ENCODE results near the gene GOLGB1. TPM values are rescaled to one million over a fixed set of nuclear protein-coding genes. Genes with fewer than 3 reads are reported as not detected.
"Not testable (repeated sequence)": the region's sequence is repeated elsewhere in the genome, so short reads cannot be mapped to it uniquely, and the experiment has no call there.

GOLGB1 gene
- total RNA-seq, 2 experiments from 2014 or later = 18.2 to 19.7 TPM

GRCh38 chr3:121705541-121705940, 44.0 kb downstream of the GOLGB1 start:
- H3K27me3 Mint-ChIP-seq (ENCODE audit: low read depth) = no peaks in the 10 kb centered on the region
- no peak overlapping the region for H3K4me3 Mint-ChIP-seq
- peaks cover 18% of the 10 kb centered on the region for H3K36me3 Mint-ChIP-seq (ENCODE audit: low read depth)
- H3K9me3 Mint-ChIP-seq = no peaks in the 10 kb centered on the region
- no peaks in the 10 kb centered on the region for H3K4me1 Mint-ChIP-seq (ENCODE audit: low read depth)
- DNase-seq = no peak
- no peak overlapping the region for H3K27ac Mint-ChIP-seq
- CTCF ChIA-PET = interaction anchor here (0.7 kb wide), 1 partner anchor 11 kb away, joined by 3 read pairs; no protein-coding TSS in a partner anchor
- intact Hi-C loops (cut with micrococcal nuclease) = no loop called here

DNA sequence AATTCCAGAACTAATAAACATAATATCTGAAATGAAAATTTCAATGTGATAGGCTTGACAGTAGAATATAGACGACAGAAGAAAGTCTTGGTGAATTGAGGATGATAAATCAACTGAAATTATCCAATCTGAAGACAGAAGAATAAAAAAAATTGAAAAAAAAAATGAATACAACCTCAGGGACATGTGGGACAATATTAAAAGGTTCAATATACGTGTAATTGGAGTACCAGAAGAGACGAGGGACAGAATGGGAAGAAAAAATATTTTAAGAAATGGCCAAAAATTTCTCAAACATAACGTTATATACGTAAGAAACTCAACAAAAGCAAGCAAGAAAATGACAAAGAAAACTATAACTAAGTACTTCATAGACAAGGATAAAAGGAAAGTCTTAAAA, 45.6 kb downstream of the GOLGB1 start:
- Mint-ChIP-seq H3K4me3 (no peak overlapping the region), H3K9me3 (no peaks in the 10 kb centered on the region), H3K36me3 (ENCODE audit: low read depth) (peaks cover 16% of the 10 kb centered on the region), H3K4me1 (ENCODE audit: low read depth) (no peaks in the 10 kb centered on the region), H3K27me3 (ENCODE audit: low read depth) (no peaks in the 10 kb centered on the region), H3K27ac (no peak overlapping the region)
- intact Hi-C loops (cut with micrococcal nuclease) = no loop called here
- CTCF ChIA-PET = no interaction called here
- no peak for DNase-seq

DNA sequence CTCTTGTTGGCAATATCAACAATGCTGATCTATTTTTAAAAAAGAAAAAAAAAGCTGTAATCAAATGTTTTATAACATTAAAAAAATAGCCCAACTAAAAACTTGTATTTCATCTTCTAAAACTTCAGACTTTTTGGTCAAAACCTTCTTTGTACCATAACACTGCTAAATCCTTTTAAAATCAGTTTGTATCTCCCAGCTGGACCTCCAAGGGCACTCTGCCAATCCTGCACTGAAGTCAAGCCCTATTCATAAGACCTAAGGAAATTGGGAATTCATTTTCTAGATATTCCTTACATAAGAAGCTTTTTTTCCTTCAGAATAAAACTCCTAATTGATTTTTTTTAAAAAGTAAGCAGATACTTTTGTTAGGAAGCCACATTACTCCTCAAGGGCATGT, 50.6 kb downstream of the GOLGB1 start:
- Mint-ChIP-seq H3K4me1 (ENCODE audit: low read depth) (no peaks in the 10 kb centered on the region), H3K9me3 (no peaks in the 10 kb centered on the region), H3K4me3 (no peak overlapping the region), H3K27ac (no peak overlapping the region), H3K36me3 (ENCODE audit: low read depth) (peaks cover 24% of the 10 kb centered on the region), H3K27me3 (ENCODE audit: low read depth) (no peaks in the 10 kb centered on the region)
- CTCF ChIA-PET = interaction anchor here (0.6 kb wide), 2 partner anchors 16 to 685 kb away, joined by 3 read pairs; partner anchors contain the start of gene FAM162A
- intact Hi-C loops (cut with micrococcal nuclease) = no loop called here
- DNase-seq = no peak

GRCh38 chr3:121698476-121698875, 51.1 kb downstream of the GOLGB1 start:
- CTCF ChIA-PET = interaction anchor here (0.6 kb wide), 1 partner anchor 686 kb away, joined by 3 read pairs; the partner anchor contains the start of gene FAM162A

DNA sequence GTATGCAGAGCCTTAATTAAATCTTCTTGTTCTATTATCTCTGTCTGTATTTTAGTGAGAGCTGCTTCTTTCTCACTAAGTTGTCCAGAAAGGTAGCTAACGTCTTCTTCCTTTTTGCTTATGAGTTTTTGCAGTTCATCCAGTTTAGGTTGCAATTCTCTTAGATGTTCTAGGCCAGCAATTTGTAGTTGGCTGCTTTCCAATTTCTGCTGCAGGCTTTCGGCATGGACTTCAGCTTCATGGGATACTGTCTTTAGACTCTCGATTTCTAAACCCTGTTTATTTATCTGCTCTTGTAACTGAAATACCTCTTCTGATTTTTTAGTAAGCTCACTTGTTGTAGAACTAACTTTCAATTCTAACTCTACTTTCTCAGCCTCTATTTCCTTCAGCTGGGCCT, 53.4 kb downstream of the GOLGB1 start:
- Mint-ChIP-seq H3K4me1 (ENCODE audit: low read depth) (peaks cover 2% of the 10 kb centered on the region), H3K27me3 (ENCODE audit: low read depth) (no peaks in the 10 kb centered on the region), H3K4me3 (no peak overlapping the region), H3K36me3 (ENCODE audit: low read depth) (peaks cover 35% of the 10 kb centered on the region), H3K9me3 (no peaks in the 10 kb centered on the region), H3K27ac (no peak overlapping the region)
- intact Hi-C loops (cut with micrococcal nuclease) = no loop called here
- DNase-seq = no peak
- CTCF ChIA-PET = no interaction called here

More at GRCh38 chr3:121698476-121698875, 51.1 kb downstream of the GOLGB1 start:
- Mint-ChIP-seq H3K27ac (no peak overlapping the region), H3K36me3 (ENCODE audit: low read depth) (peaks cover 22% of the 10 kb centered on the region), H3K4me1 (ENCODE audit: low read depth) (no peaks in the 10 kb centered on the region), H3K4me3 (no peak overlapping the region), H3K27me3 (ENCODE audit: low read depth) (no peaks in the 10 kb centered on the region), H3K9me3 (no peaks in the 10 kb centered on the region)
- no peak for DNase-seq
- intact Hi-C loops (cut with micrococcal nuclease) = no loop called here

GRCh38 chr3:121692010-121692699, 57.4 kb downstream of the GOLGB1 start:
- Mint-ChIP-seq H3K36me3 (ENCODE audit: low read depth) (peaks cover 35% of the 10 kb centered on the region), H3K4me3 (no peak overlapping the region), H3K27ac (no peak overlapping the region), H3K9me3 (no peaks in the 10 kb centered on the region), H3K4me1 (ENCODE audit: low read depth) (peaks cover 7% of the 10 kb centered on the region), H3K27me3 (ENCODE audit: low read depth) (no peaks in the 10 kb centered on the region)
- no peak for DNase-seq
- intact Hi-C loops (cut with micrococcal nuclease) = no loop called here
- CTCF ChIA-PET = no interaction called here

- CTCF ChIA-PET = interaction anchor here (0.5 to 1.6 kb wide), 3 partner anchors 9 to 418 kb away, joined by 3 to 6 read pairs (median 4); no protein-coding TSS in a partner anchor
- Mint-ChIP-seq H3K4me1 (ENCODE audit: low read depth) (peaks cover 7% of the 10 kb centered on the region), H3K4me3 (no peak overlapping the region), H3K36me3 (ENCODE audit: low read depth) (peaks cover 43% of the 10 kb centered on the region), H3K27me3 (ENCODE audit: low read depth) (no peaks in the 10 kb centered on the region), H3K27ac (peak overlapping the region; percentile 44), H3K9me3 (peaks cover 4% of the 10 kb centered on the region)
- DNase-seq = no peak
- intact Hi-C loops (cut with micrococcal nuclease) = no loop called here
These were observed 58.6 kb downstream of the GOLGB1 start for GRCh38 chr3:121690777-121691405.

GRCh38 chr3:121688747-121689146, 60.8 kb downstream of the GOLGB1 start:
- H3K27me3 Mint-ChIP-seq (ENCODE audit: low read depth); DNase-seq; intact Hi-C loops (cut with micrococcal nuclease); CTCF ChIA-PET; H3K27ac Mint-ChIP-seq; H3K4me1 Mint-ChIP-seq (ENCODE audit: low read depth); H3K4me3 Mint-ChIP-seq: not testable (repeated sequence)
- H3K36me3 Mint-ChIP-seq (ENCODE audit: low read depth) = peaks cover 56% of the 10 kb centered on the region
- H3K9me3 Mint-ChIP-seq = peaks cover 10% of the 10 kb centered on the region

DNA sequence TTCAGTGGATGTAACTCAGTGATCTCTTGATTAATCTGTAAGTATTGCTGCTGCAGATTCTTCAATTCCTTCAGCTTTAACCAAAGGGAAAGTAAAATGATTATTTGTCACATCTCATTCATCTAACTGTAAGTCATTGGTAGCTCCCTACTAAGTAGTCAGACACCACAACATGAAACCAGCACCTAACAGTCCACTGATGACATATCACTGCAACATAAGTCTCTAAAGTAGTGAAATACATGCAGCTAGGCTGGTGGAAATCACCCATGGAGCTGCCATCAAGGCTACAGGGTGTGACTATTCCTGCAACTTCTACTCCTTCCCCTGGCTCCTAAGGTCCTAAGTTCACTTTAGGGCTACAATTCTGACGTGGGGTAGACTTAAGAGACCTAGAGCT, 67.7 kb downstream of the GOLGB1 start:
- Mint-ChIP-seq H3K27ac (no peak overlapping the region), H3K4me1 (ENCODE audit: low read depth) (no peaks in the 10 kb centered on the region), H3K4me3 (no peak overlapping the region), H3K9me3 (peaks cover 10% of the 10 kb centered on the region), H3K36me3 (ENCODE audit: low read depth) (peaks cover 43% of the 10 kb centered on the region), H3K27me3 (ENCODE audit: low read depth) (no peaks in the 10 kb centered on the region)
- intact Hi-C loops (cut with micrococcal nuclease) = no loop called here
- DNase-seq = peak; percentile 7
- CTCF ChIA-PET = interaction anchor here (0.6 to 1.5 kb wide), 2 partner anchors 9 to 134 kb away, joined by 4 to 7 read pairs; no protein-coding TSS in a partner anchor

DNA sequence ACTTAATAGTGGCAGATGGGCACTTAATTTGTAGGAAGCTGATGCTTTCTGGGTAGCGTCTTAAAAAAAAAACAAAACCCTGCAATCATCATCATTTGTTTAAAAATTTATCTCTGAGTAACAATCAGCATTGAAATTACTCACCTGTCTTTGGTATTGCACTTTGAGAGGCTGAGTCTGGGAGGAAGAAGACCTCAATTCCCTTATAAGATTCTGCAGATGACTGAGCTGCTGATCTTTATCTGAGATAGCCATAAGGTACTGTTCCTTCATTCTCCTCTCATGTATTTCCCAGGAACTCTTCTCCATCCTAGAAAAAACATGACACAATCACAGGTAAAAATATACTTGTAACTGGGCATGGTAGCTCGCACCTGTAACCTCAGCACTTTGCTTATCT, 72.4 kb downstream of the GOLGB1 start:
- intact Hi-C loops (cut with micrococcal nuclease) = no loop called here
- H3K36me3 Mint-ChIP-seq (ENCODE audit: low read depth) = peaks cover 36% of the 10 kb centered on the region
- no peaks in the 10 kb centered on the region for H3K27me3 Mint-ChIP-seq (ENCODE audit: low read depth)
- CTCF ChIA-PET = no interaction called here
- no peaks in the 10 kb centered on the region for H3K4me1 Mint-ChIP-seq (ENCODE audit: low read depth)
- no peak for DNase-seq
- no peak overlapping the region for H3K4me3 Mint-ChIP-seq
- no peaks in the 10 kb centered on the region for H3K9me3 Mint-ChIP-seq
- H3K27ac Mint-ChIP-seq = no peak overlapping the region

GRCh38 chr3:121670676-121671075, 78.9 kb downstream of the GOLGB1 start:
- peaks cover 29% of the 10 kb centered on the region for H3K36me3 Mint-ChIP-seq (ENCODE audit: low read depth)
- intact Hi-C loops (cut with micrococcal nuclease) = no loop called here

DNA sequence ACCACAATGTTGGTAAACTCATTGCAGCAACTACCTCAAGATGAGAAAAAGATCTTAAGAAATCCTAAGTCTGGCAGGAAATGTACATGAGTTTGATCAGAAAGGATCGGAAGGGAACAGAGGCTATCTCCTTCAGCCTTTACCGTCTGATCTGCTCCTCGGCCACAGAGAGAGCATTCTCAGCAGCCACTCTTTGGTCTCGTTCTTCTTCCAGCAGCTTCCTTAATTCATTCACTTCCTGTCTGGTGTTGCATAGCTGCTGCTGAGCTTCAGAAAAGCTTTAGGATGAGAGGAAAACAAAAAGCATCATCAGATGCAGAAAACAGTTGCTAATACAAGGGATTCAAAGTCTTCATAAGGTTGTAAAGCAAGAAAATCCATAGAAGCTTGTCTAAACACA, 82.2 kb downstream of the GOLGB1 start:
- H3K4me3 Mint-ChIP-seq = no peak overlapping the region
- intact Hi-C loops (cut with micrococcal nuclease) = loop anchor here (10.0 kb wide), 3 partner anchors 587 to 1573 kb away; partner anchors contain the start of genes GSK3B and SEC22A
- H3K27ac Mint-ChIP-seq = no peak overlapping the region
- DNase-seq = no peak
- no peaks in the 10 kb centered on the region for H3K27me3 Mint-ChIP-seq (ENCODE audit: low read depth)
- H3K9me3 Mint-ChIP-seq = no peaks in the 10 kb centered on the region
- CTCF ChIA-PET = interaction anchor here (1.1 kb wide), 1 partner anchor 9 kb away, joined by 3 read pairs; no protein-coding TSS in a partner anchor
- H3K36me3 Mint-ChIP-seq (ENCODE audit: low read depth) = peaks cover 26% of the 10 kb centered on the region
- H3K4me1 Mint-ChIP-seq (ENCODE audit: low read depth) = no peaks in the 10 kb centered on the region

More at GRCh38 chr3:121670676-121671075, 78.9 kb downstream of the GOLGB1 start:
- H3K9me3 Mint-ChIP-seq = no peaks in the 10 kb centered on the region
- H3K4me1 Mint-ChIP-seq (ENCODE audit: low read depth) = no peaks in the 10 kb centered on the region
- CTCF ChIA-PET = no interaction called here
- no peaks in the 10 kb centered on the region for H3K27me3 Mint-ChIP-seq (ENCODE audit: low read depth)
- no peak for DNase-seq
- H3K4me3 Mint-ChIP-seq = no peak overlapping the region
- no peak overlapping the region for H3K27ac Mint-ChIP-seq
